C4-2B (cell line): ENCODE results near the gene TDG.

ENCODE experiments used
- CTCF ChIP-seq: fragments of 450-650 bp; conservative IDR thresholded peaks from 2 replicates; pipeline ENCODE4 v1.5.1; 2017; ENCODE audit warnings: mild to moderate bottlenecking
- ZFX ChIP-seq: fragments of 450-650 bp; IDR thresholded peaks from 2 replicates; pipeline ENCODE4 v1.6.1; 2017

- TF ChIP-seq CTCF (no peak), ZFX (no peak)
Measured at GRCh38 chr12:103975368-103975767, 9.7 kb downstream of the TDG start.
